PC-3 (cell line): ENCODE data around the gene DRAM2. TPM values are rescaled to one million over a fixed set of nuclear protein-coding genes. Genes with fewer than 3 reads are reported as not detected.

Source experiments
- ATAC-seq: fragments of 200-7000 bp; cut with Tn5 transposase; 2 replicates; pipeline ENCODE4 v1.9.1; 2020; ENCODE audit warnings: mild to moderate bottlenecking, moderate library complexity
- BruUV-seq: library from RNA; stranded (reverse); fragments of 400-500 nt; replicated peaks from 2 replicates; lab custom pipeline; 2021; lab: Mats Ljungman, UMichigan
- CTCF ChIA-PET: fragments of 300-600 bp; sonication (Branson Sonifier 250); formaldehyde crosslinking; loops from one replicate; lab custom pipeline; 2022; ENCODE audit warnings: antibody characterized with exemption; lab: Charles Lee
- POLR2A ChIA-PET: fragments of 300-600 bp; sonication (Branson Sonifier 250); formaldehyde crosslinking; loops from one replicate; lab custom pipeline; 2022; ENCODE audit warnings: antibody characterized with exemption; ENCODE audit not compliant: unreplicated experiment; lab: Charles Lee
- DNase-seq: peaks from one replicate; pipeline ENCODE4 v3.0.0-alpha.2; 2015
- H2AFZ ChIP-seq: fragments of 300-600 bp; sonication (generic); 2 replicates; pipeline ENCODE4 v1.6.0; 2016; ENCODE audit warnings: antibody characterized with exemption, low read length
- H3F3A ChIP-seq: fragments of 300-600 bp; sonication (generic); one replicate; pipeline ENCODE4 v1.6.0; 2017; ENCODE audit warnings: antibody characterized with exemption, low read length, control low read depth, mild to moderate bottlenecking; ENCODE audit not compliant: unreplicated experiment
- H3K27ac ChIP-seq: fragments of 300-600 bp; sonication (generic); 2 replicates; pipeline ENCODE4 v1.5.1; 2016; ENCODE audit warnings: mild to moderate bottlenecking, low read length
- H3K27me3 ChIP-seq: fragments of 300-600 bp; sonication (generic); 2 replicates; pipeline ENCODE4 v1.6.1; 2016; ENCODE audit warnings: low read length, mixed read lengths
- H3K36me3 ChIP-seq: fragments of 300-600 bp; sonication (generic); 2 replicates; pipeline ENCODE4 v1.6.1; 2016; ENCODE audit warnings: low read depth, mixed run types, low read length, mixed read lengths
- H3K4me1 ChIP-seq: fragments of 300-600 bp; sonication (generic); 2 replicates; pipeline ENCODE4 v1.5.1; 2016; ENCODE audit warnings: low read length; ENCODE audit not compliant: insufficient read depth
- H3K4me2 ChIP-seq: fragments of 300-600 bp; sonication (generic); 2 replicates; pipeline ENCODE4 v1.6.0; 2016; ENCODE audit warnings: low read length
- H3K4me3 ChIP-seq: fragments of 300-600 bp; sonication (generic); 2 replicates; pipeline ENCODE4 v1.5.1; 2016; ENCODE audit warnings: mild to moderate bottlenecking, low read length, mixed read lengths
- H3K79me2 ChIP-seq: fragments of 300-600 bp; sonication (generic); 2 replicates; pipeline ENCODE4 v1.6.1; 2017; ENCODE audit warnings: low read length, mixed read lengths
- H3K9ac ChIP-seq: fragments of 300-600 bp; sonication (generic); 2 replicates; pipeline ENCODE4 v1.6.0; 2016; ENCODE audit warnings: mild to moderate bottlenecking, low read length
- H3K9me2 ChIP-seq: fragments of 300-600 bp; sonication (generic); replicated peaks from 2 replicates; pipeline ENCODE4 v1.6.1; 2016; ENCODE audit warnings: mixed run types, low read length, mixed read lengths
- H3K9me3 ChIP-seq: fragments of 300-600 bp; sonication (generic); 2 replicates; pipeline ENCODE4 v1.6.1; 2016; ENCODE audit warnings: low read length, mixed read lengths
- H4K20me1 ChIP-seq: fragments of 300-600 bp; sonication (generic); 2 replicates; pipeline ENCODE4 v1.6.1; 2016; ENCODE audit warnings: low read length, mixed read lengths
- CTCF ChIP-seq: fragments of 300-600 bp; sonication (generic); conservative IDR thresholded peaks from 2 replicates; pipeline ENCODE4 v1.5.1; 2017; ENCODE audit warnings: antibody characterized with exemption, low read depth, mild to moderate bottlenecking, low read length
- EZH2 ChIP-seq: fragments of 300-600 bp; sonication (generic); IDR thresholded peaks from one replicate; pipeline ENCODE4 v1.6.1; 2017; ENCODE audit warnings: antibody characterized with exemption, mild to moderate bottlenecking, low read length; ENCODE audit not compliant: unreplicated experiment
- EZH2phosphoT487 ChIP-seq: fragments of 300-600 bp; sonication (generic); IDR thresholded peaks from 2 replicates; pipeline ENCODE4 v1.6.1; 2018; ENCODE audit warnings: mild to moderate bottlenecking, antibody characterized with exemption, low read length, borderline replicate concordance
- intact Hi-C: fragments of 100-400 bp; cut with micrococcal nuclease; formaldehyde crosslinking; loops from 2 replicates; pipeline ENCODE4 v1.9.0; 2023
- total RNA-seq: library from RNA; depleted of rRNA; stranded (reverse); fragments of >200 nt; gene quantifications from 2 replicates; pipeline ENCODE4 v1.2.3, GENCODE V29; 2014

DRAM2 gene
- total RNA-seq, 1 experiment from 2014 or later: 30.0 TPM

- H3K9ac ChIP-seq: no peak overlapping the region
- peaks cover 19% of the 10 kb centered on the region for H3K36me3 ChIP-seq
- no peaks in the 10 kb centered on the region for H3K9me3 ChIP-seq
- no peak for TF ChIP-seq EZH2phosphoT487
- TF ChIP-seq CTCF: no peak
- TF ChIP-seq EZH2: no peak
- no peaks in the 10 kb centered on the region for H3K4me1 ChIP-seq
- H3K4me2 ChIP-seq: no peak overlapping the region
- no peaks in the 10 kb centered on the region for H4K20me1 ChIP-seq
- H3K79me2 ChIP-seq: no peaks in the 10 kb centered on the region
- H3K4me3 ChIP-seq: no peak overlapping the region
- no peaks in the 10 kb centered on the region for H3F3A ChIP-seq
- ATAC-seq: no peak
- BruUV-seq: no TSS peak
- no peaks in the 10 kb centered on the region for H3K9me2 ChIP-seq
- H3K27me3 ChIP-seq: no peaks in the 10 kb centered on the region
- ChIA-PET POLR2A (no interaction called here), CTCF (no interaction called here)
- no peak overlapping the region for H3K27ac ChIP-seq
- DNase-seq: no peak
- intact Hi-C loops: no loop called here
- no peak overlapping the region for H2AFZ ChIP-seq
Measured at GRCh38 chr1:111116496-111116895, 23.4 kb downstream of the DRAM2 start.

- BruUV-seq: no TSS peak
- intact Hi-C loops: no loop called here
- POLR2A ChIA-PET: no interaction called here
Measured at GRCh38 chr1:111110197-111110899, 29.5 kb downstream of the DRAM2 start.

More at GRCh38 chr1:111110197-111110899, 29.5 kb downstream of the DRAM2 start:
- Histone ChIP-seq H3K9ac (no peak overlapping the region), H3K4me1 (no peaks in the 10 kb centered on the region), H4K20me1 (no peaks in the 10 kb centered on the region), H3K4me3 (no peak overlapping the region), H3K9me2 (no peaks in the 10 kb centered on the region), H3K79me2 (no peaks in the 10 kb centered on the region), H3K36me3 (no peaks in the 10 kb centered on the region), H3K27ac (no peak overlapping the region), H3K4me2 (no peak overlapping the region), H3K9me3 (no peaks in the 10 kb centered on the region), H3F3A (no peaks in the 10 kb centered on the region), H2AFZ (no peak overlapping the region), H3K27me3 (no peaks in the 10 kb centered on the region)
- ATAC-seq (no peak), DNase-seq (no peak)
- CTCF ChIA-PET: no interaction called here
- no peak for TF ChIP-seq EZH2
- no peak for TF ChIP-seq CTCF
- no peak for TF ChIP-seq EZH2phosphoT487
